Measurements from ENCODE around the gene LENEP. TPM values are rescaled to one million over a fixed set of nuclear protein-coding genes. Genes with fewer than 3 reads are reported as not detected.

Gene LENEP
- total RNA-seq, 1 donor, result 0.54 TPM

- DNase-seq (ENCODE audit: low read depth in 2 of 3, low spot score in 2 of 3), result peak in 2 of 3 donors; percentile 58 to 66
Measured at GRCh38 chr1:154996966-154997701, 3.7 kb downstream of the LENEP start.

- DNase-seq (ENCODE audit: low read depth in 2 of 3, low spot score in 2 of 3), result no peak
Measured at GRCh38 chr1:154998201-154998780, 4.9 kb downstream of the LENEP start.

GRCh38 chr1:154998818-154999570 lies 5.6 kb downstream of the LENEP start:
- peak in 2 of 3 donors; percentile 70 to 76 for DNase-seq (ENCODE audit: low read depth in 2 of 3, low spot score in 2 of 3)

GRCh38 chr1:154999571-155000410 lies 6.4 kb downstream of the LENEP start:
- no peak for DNase-seq (ENCODE audit: low read depth in 2 of 3, low spot score in 2 of 3)

GRCh38 chr1:155000411-155000725 lies 7.0 kb downstream of the LENEP start:
- DNase-seq (ENCODE audit: low read depth in 2 of 3, low spot score in 2 of 3), result no peak

GRCh38 chr1:155000726-155001424 lies 7.5 kb downstream of the LENEP start:
- DNase-seq (ENCODE audit: low read depth in 2 of 3, low spot score in 2 of 3), result peak in 2 of 3 donors; percentile 89 to 92

GRCh38 chr1:155001425-155001674 lies 8.0 kb downstream of the LENEP start:
- DNase-seq (ENCODE audit: low read depth in 2 of 3, low spot score in 2 of 3), result no peak

- peak; percentile 81 to 99 (median 98) for DNase-seq (ENCODE audit: low read depth in 2 of 3, low spot score in 2 of 3)
Measured at GRCh38 chr1:155001675-155002463, 8.5 kb downstream of the LENEP start.

GRCh38 chr1:155002464-155003226 lies 9.3 kb downstream of the LENEP start, which contains the start of gene ZBTB7B:
Gene ZBTB7B, plus strand, starts transcription at chr1:155002802. Its CDS starts 11,859 bp downstream, at chr1:155014661.
- DNase-seq (ENCODE audit: low read depth in 2 of 3, low spot score in 2 of 3), result no peak

- no peak for DNase-seq (ENCODE audit: low read depth in 2 of 3, low spot score in 2 of 3)
Measured at GRCh38 chr1:155003227-155003765, 9.9 kb downstream of the LENEP start.

- no peak for DNase-seq (ENCODE audit: low read depth in 2 of 3, low spot score in 2 of 3)
Measured at GRCh38 chr1:155003766-155004351, 10.5 kb downstream of the LENEP start.

GRCh38 chr1:155004352-155005075 lies 11.1 kb downstream of the LENEP start:
- no peak for DNase-seq (ENCODE audit: low read depth in 2 of 3, low spot score in 2 of 3)

GRCh38 chr1:155005076-155006011 lies 12.0 kb downstream of the LENEP start:
- no peak for DNase-seq (ENCODE audit: low read depth in 2 of 3, low spot score in 2 of 3)

GRCh38 chr1:155006601-155007101 lies 13.3 kb downstream of the LENEP start:
- DNase-seq (ENCODE audit: low read depth in 2 of 3, low spot score in 2 of 3), result peak in 1 of 3 donors; percentile 61

GRCh38 chr1:155007251-155007828 lies 14.0 kb downstream of the LENEP start:
- DNase-seq (ENCODE audit: low read depth in 2 of 3, low spot score in 2 of 3), result no peak
